Measurements from ENCODE around the gene CFAP410.

The CFAP410 gene

GRCh38 chr21:44331650-44332307 is 7.4 kb downstream of the CFAP410 start:
- no peak for DNase-seq (ENCODE audit: low read depth in 2 of 2)

- DNase-seq (ENCODE audit: low read depth in 2 of 2) = no peak
Measured at GRCh38 chr21:44331209-44331608, 8.0 kb downstream of the CFAP410 start.

- no peak for DNase-seq (ENCODE audit: low read depth in 2 of 2)
Measured at GRCh38 chr21:44330698-44331097, 8.5 kb downstream of the CFAP410 start.

GRCh38 chr21:44329971-44330681 is 9.1 kb downstream of the CFAP410 start:
- no peak for DNase-seq (ENCODE audit: low read depth in 2 of 2)

- DNase-seq (ENCODE audit: low read depth in 2 of 2) = no peak
Measured at GRCh38 chr21:44329086-44329889, 9.9 kb downstream of the CFAP410 start.

- no peak for DNase-seq (ENCODE audit: low read depth in 2 of 2)
Measured at GRCh38 chr21:44328242-44328895, 10.8 kb downstream of the CFAP410 start.

- DNase-seq (ENCODE audit: low read depth in 2 of 2) = no peak
Measured at GRCh38 chr21:44327603-44327974, 11.6 kb downstream of the CFAP410 start.

- no peak for DNase-seq (ENCODE audit: low read depth in 2 of 2)
Measured at GRCh38 chr21:44326716-44327602, 12.2 kb downstream of the CFAP410 start.

GRCh38 chr21:44326272-44326647 is 12.9 kb downstream of the CFAP410 start:
- DNase-seq (ENCODE audit: low read depth in 2 of 2) = no peak

GRCh38 chr21:44325386-44326271 is 13.6 kb downstream of the CFAP410 start:
- DNase-seq (ENCODE audit: low read depth in 2 of 2) = no peak

- DNase-seq (ENCODE audit: low read depth in 2 of 2) = no peak
Measured at GRCh38 chr21:44324854-44325107, 14.4 kb downstream of the CFAP410 start.

- no peak for DNase-seq (ENCODE audit: low read depth in 2 of 2)
Measured at GRCh38 chr21:44324106-44324853, 14.9 kb downstream of the CFAP410 start.

- no peak for DNase-seq (ENCODE audit: low read depth in 2 of 2)
Measured at GRCh38 chr21:44323591-44323990, 15.6 kb downstream of the CFAP410 start.

- no peak for DNase-seq (ENCODE audit: low read depth in 2 of 2)
Measured at GRCh38 chr21:44322621-44323325, 16.4 kb downstream of the CFAP410 start.

- DNase-seq (ENCODE audit: low read depth in 2 of 2) = no peak
Measured at GRCh38 chr21:44321846-44322450, 17.2 kb downstream of the CFAP410 start.

GRCh38 chr21:44320847-44321246 is 18.3 kb downstream of the CFAP410 start:
- no peak for DNase-seq (ENCODE audit: low read depth in 2 of 2)

GRCh38 chr21:44319407-44320065 is 19.7 kb downstream of the CFAP410 start:
- no peak for DNase-seq (ENCODE audit: low read depth in 2 of 2)
